ENCODE data around the gene SEC16B. TPM values are rescaled to one million over a fixed set of nuclear protein-coding genes. Genes with fewer than 3 reads are reported as not detected.

The SEC16B gene
- total and polyA plus RNA-seq, 2 of the 13 experiments (the other 11 are each of a cell fraction or from before 2014, with no cell fraction given): 4.6 to 5.8 TPM

- DNase-seq (ENCODE audit: low spot score) (peak; percentile 17), FAIRE-seq (peak; percentile 8), ATAC-seq (peak; percentile 82)
- Histone ChIP-seq H3K36me3 (replicated peaks in 1 of 2; ENCODE audit: control insufficient read depth in 1 of 2, insufficient read depth in 2 of 2, low read length in 2 of 2) (no peaks in the 10 kb centered on the region), H2AFZ (ENCODE audit: low read length) (no peak overlapping the region), H3K9me3 (ENCODE audit: low read length) (no peaks in the 10 kb centered on the region), H3K79me2 (ENCODE audit: insufficient read depth, low read length) (no peaks in the 10 kb centered on the region), H3K4me1 (ENCODE audit: insufficient read depth, low read length) (peaks cover 17% of the 10 kb centered on the region), H3K27ac (ENCODE audit: extremely low read length, insufficient read depth, low read length) (no peak overlapping the region), H3K4me3 (replicated peaks in 1 of 3; ENCODE audit: insufficient read depth in 1 of 3, low read depth in 2 of 3, low read length in 3 of 3) (no peak overlapping the region), H3K9ac (ENCODE audit: insufficient read depth, low read depth, low read length) (no peak overlapping the region), H4K20me1 (ENCODE audit: insufficient read depth, low read length) (no peaks in the 10 kb centered on the region), H3K27me3 (ENCODE audit: control insufficient read depth in 1 of 2, insufficient read depth in 2 of 2, low read length in 2 of 2) (no peaks in the 10 kb centered on the region), H3K4me2 (ENCODE audit: low read depth, low read length) (peak overlapping the region; percentile 51; the same call in 1 of the 2 replicates)
- ChIA-PET CTCF (ENCODE audit: low intra/inter-chr PET ratio, low total read pairs) (interaction anchor here (1.4 kb wide), 1 partner anchor 1017 kb away, joined by 5 read pairs; no protein-coding TSS in a partner anchor), POLR2A (no interaction called here)
- 3% methylated on average over 4 of the region's 4 CpGs for WGBS (ENCODE audit: low lambda C conversion rate)
- intact Hi-C loops (cut with micrococcal nuclease; ENCODE audit: unreplicated experiment) (no loop called here), in situ Hi-C loops (cut with HindIII; ENCODE audit: extremely low pct_ligation_motif_present, low pct_unique_long_range_greater_than_20kb) (no loop called here)
- no TSS peak for BruUV-seq (replicated peaks)
- peak; percentile 48 for TF ChIP-seq RAD21 (CRISPR knock-in tag; IDR thresholded peaks at IDR 0.05)
- TF ChIP-seq CCDC6 (CRISPR knock-in tag; IDR thresholded peaks at IDR 0.05): 0 out of 2 replicates have a peak, but pooled peaks have one; percentile 35
- TF ChIP-seq ZNF782 (CRISPR knock-in tag; IDR thresholded peaks at IDR 0.05; ENCODE audit: borderline replicate concordance): no peak
- TF ChIP-seq SOX6 (IDR thresholded peaks at IDR 0.05): no peak
- 0 out of 2 replicates have a peak, but pooled peaks have one; percentile 8 for TF ChIP-seq SOX6 (CRISPR knock-in tag; IDR thresholded peaks at IDR 0.05)
- TF ChIP-seq FIP1L1 (IDR thresholded peaks at IDR 0.05; ENCODE audit: borderline replicate concordance, insufficient read depth, low read depth, low read length): no peak
- TF ChIP-seq SMC3 (IDR thresholded peaks at IDR 0.05; ENCODE audit: low read length): 0 out of 2 replicates have a peak, but pooled peaks have one; percentile 33
- TF ChIP-seq UBTF (CRISPR knock-in tag; IDR thresholded peaks at IDR 0.05): no peak
- TF ChIP-seq ZFP62 (CRISPR knock-in tag; IDR thresholded peaks at IDR 0.05): no peak
- TF ChIP-seq PBX3 (CRISPR knock-in tag; IDR thresholded peaks at IDR 0.05; ENCODE audit: borderline replicate concordance): no peak
- TF ChIP-seq KDM1A (CRISPR knock-in tag; IDR thresholded peaks at IDR 0.05): no peak
- no peak for TF ChIP-seq NFE2L2 (IDR thresholded peaks at IDR 0.05; ENCODE audit: low read length)
- TF ChIP-seq CAMTA2 (CRISPR knock-in tag; IDR thresholded peaks at IDR 0.05; ENCODE audit: borderline replicate concordance): no peak
- no peak for TF ChIP-seq THRA (CRISPR knock-in tag; IDR thresholded peaks at IDR 0.05; ENCODE audit: borderline replicate concordance)
- TF ChIP-seq ZNF260 (CRISPR knock-in tag; IDR thresholded peaks at IDR 0.05; ENCODE audit: borderline replicate concordance, low read depth): no peak
- TF ChIP-seq CHD2 (IDR thresholded peaks at IDR 0.05; ENCODE audit: low read depth, low read length): no peak
- TF ChIP-seq CTCF (CRISPR knock-in tag; IDR thresholded peaks at IDR 0.05): peak; percentile 67
- TF ChIP-seq TBP (CRISPR knock-in tag; IDR thresholded peaks at IDR 0.05): no peak
Observed at GRCh38 chr1:177913762-177914540, 55.9 kb downstream of the SEC16B start.

Measured in HepG2 (cell line).